Common myeloid progenitor, CD34-positive (primary cell): ENCODE measurements around the gene USF3.

Source experiments
- CTCF ChIA-PET: fragments of 350-600 bp; sonication (Branson Sonifier 250); formaldehyde crosslinking; loops from one replicate; lab custom pipeline; 2021; ENCODE audit warnings: antibody characterized with exemption; lab: Charles Lee
- POLR2A ChIA-PET: fragments of 350-600 bp; sonication (Branson Sonifier 250); formaldehyde crosslinking; loops from one replicate; lab custom pipeline; 2021; ENCODE audit warnings: antibody characterized with exemption; lab: Charles Lee
- DNase-seq, 3 donors: peaks; one replicate each; pipeline versions ENCODE4 v3.0.0 to v3.0.0-alpha.2; 2013
- H3K27ac ChIP-seq, 2 experiments: 1 replicate in 1 of 2; 2 replicates in 1 of 2; pipeline ENCODE4 v1.7.0; 2013; ENCODE audit warnings: inconsistent platforms in 2 of 2, low read length in 2 of 2, mild to moderate bottlenecking in 2 of 2, low read depth in 1 of 2, moderate library complexity in 1 of 2; ENCODE audit not compliant: severe bottlenecking in 2 of 2, insufficient read depth in 1 of 2, poor library complexity in 1 of 2
- H3K27me3 ChIP-seq, 5 experiments: replicated peaks in 2 of 5; 1 replicate in 3 of 5; 2 replicates in 2 of 5; pipeline versions ENCODE4 v1.6.1 to v1.7.0; 2013; ENCODE audit warnings: low read length in 4 of 5, mild to moderate bottlenecking in 2 of 5, moderate library complexity in 2 of 5, inconsistent platforms in 1 of 5; ENCODE audit not compliant: insufficient read depth in 5 of 5, control insufficient read depth in 4 of 5
- H3K36me3 ChIP-seq, 4 experiments: 1 replicate in 2 of 4; 2 replicates in 2 of 4; pipeline versions ENCODE4 v1.6.1 to v1.7.0; 2013; ENCODE audit warnings: low read length in 3 of 4, control low read depth in 1 of 4, mild to moderate bottlenecking in 1 of 4; ENCODE audit not compliant: control insufficient read depth in 4 of 4, insufficient read depth in 4 of 4
- H3K4me1 ChIP-seq, 4 experiments: 1 replicate in 3 of 4; 2 replicates in 1 of 4; pipeline versions ENCODE4 v1.6.1 to v1.7.1; 2013; ENCODE audit warnings: low read length in 3 of 4, mild to moderate bottlenecking in 3 of 4, control low read depth in 1 of 4, inconsistent platforms in 1 of 4, moderate library complexity in 1 of 4; ENCODE audit not compliant: control insufficient read depth in 4 of 4, insufficient read depth in 4 of 4; ENCODE audit errors: control extremely low read depth in 1 of 4
- H3K4me3 ChIP-seq, 7 experiments: 1 replicate in 4 of 7; 2 replicates in 3 of 7; pipeline versions ENCODE4 v1.5.1 to v1.7.0; 2013; ENCODE audit warnings: mild to moderate bottlenecking in 7 of 7, low read length in 6 of 7, moderate library complexity in 6 of 7, inconsistent platforms in 2 of 7, low read depth in 2 of 7, control low read depth in 1 of 7; ENCODE audit not compliant: insufficient read depth in 4 of 7, control insufficient read depth in 1 of 7; ENCODE audit errors: extremely low read depth in 1 of 7
- H3K9me3 ChIP-seq, 5 experiments: 1 replicate in 4 of 5; 2 replicates in 1 of 5; pipeline versions ENCODE4 v1.6.1 to v1.7.1; 2013; ENCODE audit warnings: low read length in 4 of 5, mild to moderate bottlenecking in 2 of 5, inconsistent platforms in 1 of 5, low read depth in 1 of 5, moderate library complexity in 1 of 5; ENCODE audit not compliant: control insufficient read depth in 4 of 5, insufficient read depth in 2 of 5; ENCODE audit errors: control extremely low read depth in 1 of 5
- WGBS: methylation state at CpG from one replicate; pipeline ENCODE4 v1.1.5; 2013; ENCODE audit not compliant: insufficient coverage; 5-methylcytosine and 5-hydroxymethylcytosine counted together

Gene USF3

DNA sequence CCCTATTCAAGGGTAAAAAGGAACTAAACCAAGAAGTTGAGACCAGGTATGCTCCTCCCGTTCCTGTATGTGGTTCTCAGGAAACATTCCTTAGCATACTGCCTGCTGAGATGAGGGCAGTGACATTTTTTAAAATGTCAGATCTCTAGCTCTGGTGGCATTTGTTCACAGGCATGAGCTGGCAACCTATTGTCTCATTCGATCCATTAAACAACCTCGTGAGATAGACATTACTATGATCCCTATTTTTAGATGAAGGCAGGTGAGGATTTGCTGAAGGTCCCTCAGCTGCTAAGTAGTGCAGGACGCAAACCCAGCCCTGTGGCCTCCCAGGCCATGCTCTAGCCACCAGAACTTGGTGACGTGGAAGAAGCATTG is 89.2 kb downstream of the USF3 start:
- ChIA-PET POLR2A (no interaction called here), CTCF (interaction anchor here (0.8 to 1.6 kb wide), 4 partner anchors 9 to 111 kb away, joined by 3 to 5 read pairs (median 4); no protein-coding TSS in a partner anchor)
- no peak for DNase-seq
- H3K4me3 ChIP-seq = peak overlapping the region in 2 of 7 experiments; percentile 39 to 40
- H3K27me3 ChIP-seq = no peaks in the 10 kb centered on the region
- peak overlapping the region in 1 of 2 experiments; percentile 55 for H3K27ac ChIP-seq
- H3K9me3 ChIP-seq = no peaks in the 10 kb centered on the region
- H3K4me1 ChIP-seq = peaks cover 15 to 29% (median 24%) of the 10 kb centered on the region in 4 experiments
- peaks cover 0 to 10% (median 3%) of the 10 kb centered on the region in 4 experiments for H3K36me3 ChIP-seq
- 67% methylated on average over 3 of the region's 5 CpGs for WGBS

DNA sequence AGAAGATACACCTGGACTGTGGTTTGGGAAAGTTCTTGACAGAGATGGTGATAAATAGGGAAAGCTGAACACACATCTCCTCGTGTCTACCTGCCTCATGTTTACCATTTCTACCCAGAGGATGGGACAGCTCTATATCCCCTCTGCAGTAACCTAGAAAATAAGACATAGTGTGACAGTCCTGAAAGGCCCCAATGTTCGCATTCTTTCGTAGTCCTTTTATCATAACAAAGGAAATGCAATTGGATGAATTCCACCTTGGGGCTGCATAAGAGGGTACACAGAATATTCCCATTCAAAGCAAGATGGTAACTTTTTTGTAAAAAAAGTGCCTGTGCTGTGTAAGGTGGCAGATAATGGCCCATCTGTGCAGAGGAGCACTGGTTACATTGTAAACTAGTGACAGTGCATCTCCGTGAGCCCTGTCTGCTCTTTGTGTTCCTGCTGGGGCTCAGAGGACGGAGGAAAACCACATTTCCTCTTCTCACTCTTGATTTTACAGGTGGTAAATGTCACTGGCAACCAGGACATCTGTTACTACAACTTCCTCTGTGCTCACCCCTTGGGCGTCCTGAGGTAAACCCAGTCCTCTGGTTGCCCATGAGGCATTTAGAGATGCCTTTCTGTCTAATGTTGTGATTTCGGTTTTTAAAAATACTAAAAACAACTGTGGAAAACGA is 89.8 kb downstream of the USF3 start:
- H3K9me3 ChIP-seq = no peaks in the 10 kb centered on the region
- POLR2A ChIA-PET = interaction anchor here (0.7 kb wide), 1 partner anchor 66 kb away, joined by 3 read pairs; no protein-coding TSS in a partner anchor
- H3K27me3 ChIP-seq = no peaks in the 10 kb centered on the region
- 11% methylated on average over 4 of the region's 8 CpGs for WGBS
- H3K36me3 ChIP-seq = peaks cover 0 to 6% (median 2%) of the 10 kb centered on the region in 4 experiments
- DNase-seq = peak; percentile 81 to 98 (median 95)
- peak overlapping the region in 1 of 7 experiments; percentile 40 for H3K4me3 ChIP-seq
- H3K4me1 ChIP-seq = peaks cover 15 to 29% (median 24%) of the 10 kb centered on the region in 4 experiments
- peak overlapping the region in 1 of 2 experiments; percentile 55 for H3K27ac ChIP-seq
- CTCF ChIA-PET = interaction anchor here (1.3 to 1.6 kb wide), 5 partner anchors 9 to 111 kb away, joined by 3 to 6 read pairs (median 3); partner anchors contain the start of gene SPICE1

DNA sequence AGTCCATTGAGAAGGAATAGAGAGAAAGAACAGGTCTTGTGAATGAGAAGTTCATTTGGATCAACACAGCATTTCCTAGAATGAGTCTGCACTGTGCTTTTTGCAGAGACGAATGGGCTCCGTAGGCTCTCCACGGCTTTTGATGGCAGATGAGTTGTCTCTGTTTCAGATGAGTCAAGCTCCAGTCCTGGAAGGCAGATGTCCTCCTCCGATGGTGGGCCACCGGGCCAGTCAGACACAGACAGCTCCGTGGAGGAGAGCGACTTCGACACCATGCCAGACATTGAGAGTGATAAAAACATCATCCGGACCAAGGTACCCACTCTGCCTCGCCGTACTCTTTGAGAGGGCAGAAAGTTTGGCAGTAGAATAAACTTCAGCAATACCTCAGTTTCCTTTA is 93.6 kb downstream of the USF3 start:
- CTCF ChIA-PET = interaction anchor here (1.0 to 1.1 kb wide), 2 partner anchors 66 to 109 kb away, joined by 4 read pairs; no protein-coding TSS in a partner anchor
- POLR2A ChIA-PET = no interaction called here
- no peak overlapping the region for H3K4me3 ChIP-seq

DNA sequence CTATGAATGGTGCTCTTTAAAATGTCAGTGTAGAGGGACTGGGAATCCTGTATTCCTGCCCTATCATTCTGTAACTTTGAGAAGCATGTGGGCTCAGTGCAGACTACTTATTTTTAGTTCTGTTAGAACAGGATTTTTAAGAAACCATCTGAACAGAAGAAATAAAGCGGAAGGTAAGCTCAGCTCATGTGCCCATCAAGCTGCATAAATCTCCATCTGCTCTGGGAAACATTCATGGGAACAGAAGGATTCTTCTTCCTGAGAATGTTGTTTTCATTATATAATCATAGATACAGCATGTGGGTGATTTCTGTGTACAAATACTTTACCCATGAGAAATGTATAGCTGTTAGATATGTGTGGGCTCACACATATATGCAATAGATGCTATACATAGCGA is 94.2 kb downstream of the USF3 start:
- ChIA-PET POLR2A (no interaction called here), CTCF (no interaction called here)
- H3K27ac ChIP-seq = no peak overlapping the region
- no peak overlapping the region for H3K4me3 ChIP-seq
- 100% methylated on average over 1 of the region's 2 CpGs for WGBS
- peaks cover 10 to 16% (median 13%) of the 10 kb centered on the region in 4 experiments for H3K4me1 ChIP-seq
- peaks cover 0 to 3% (median under 1%) of the 10 kb centered on the region in 4 experiments for H3K36me3 ChIP-seq
- H3K27me3 ChIP-seq = no peaks in the 10 kb centered on the region
- DNase-seq = no peak
- H3K9me3 ChIP-seq = no peaks in the 10 kb centered on the region

More for the DNA sequence above, 93.6 kb downstream of the USF3 start:
- DNase-seq = no peak
- Histone ChIP-seq H3K9me3 (no peaks in the 10 kb centered on the region), H3K27me3 (no peaks in the 10 kb centered on the region), H3K27ac (no peak overlapping the region), H3K4me1 (peaks cover 15 to 22% (median 19%) of the 10 kb centered on the region in 4 experiments), H3K36me3 (peaks cover 0 to 3% (median under 1%) of the 10 kb centered on the region in 4 experiments)
- 98% methylated on average over 11 of the region's 11 CpGs for WGBS

DNA sequence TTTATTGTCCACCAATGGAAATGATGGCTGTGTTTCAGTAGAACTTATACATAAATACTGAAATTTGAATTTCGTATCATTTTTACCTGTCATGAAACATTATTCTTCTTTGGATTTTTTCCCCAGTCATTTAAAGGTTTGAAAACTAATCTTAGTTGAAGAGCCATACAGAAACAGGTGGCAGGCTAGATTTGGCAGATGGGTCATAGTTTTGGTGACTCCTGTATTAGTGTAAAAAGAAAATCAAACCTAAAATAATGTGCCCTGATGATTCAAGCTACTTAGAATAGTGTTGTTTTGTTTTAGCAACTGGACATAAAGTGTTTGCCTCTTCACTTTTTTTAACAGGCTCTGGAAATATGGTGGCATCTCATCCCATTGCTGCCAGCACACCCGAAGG is 95.2 kb downstream of the USF3 start:
- Histone ChIP-seq H3K27me3 (no peaks in the 10 kb centered on the region), H3K4me3 (no peak overlapping the region), H3K36me3 (peaks cover 0 to 3% (median under 1%) of the 10 kb centered on the region in 4 experiments), H3K4me1 (peaks cover 2 to 6% (median 3%) of the 10 kb centered on the region in 4 experiments), H3K9me3 (no peaks in the 10 kb centered on the region), H3K27ac (no peak overlapping the region)
- no peak for DNase-seq
- ChIA-PET CTCF (interaction anchor here (0.8 kb wide), 2 partner anchors 11 to 45 kb away, joined by 3 read pairs; no protein-coding TSS in a partner anchor), POLR2A (no interaction called here)
- 100% methylated on average over 1 of the region's 2 CpGs for WGBS

DNA sequence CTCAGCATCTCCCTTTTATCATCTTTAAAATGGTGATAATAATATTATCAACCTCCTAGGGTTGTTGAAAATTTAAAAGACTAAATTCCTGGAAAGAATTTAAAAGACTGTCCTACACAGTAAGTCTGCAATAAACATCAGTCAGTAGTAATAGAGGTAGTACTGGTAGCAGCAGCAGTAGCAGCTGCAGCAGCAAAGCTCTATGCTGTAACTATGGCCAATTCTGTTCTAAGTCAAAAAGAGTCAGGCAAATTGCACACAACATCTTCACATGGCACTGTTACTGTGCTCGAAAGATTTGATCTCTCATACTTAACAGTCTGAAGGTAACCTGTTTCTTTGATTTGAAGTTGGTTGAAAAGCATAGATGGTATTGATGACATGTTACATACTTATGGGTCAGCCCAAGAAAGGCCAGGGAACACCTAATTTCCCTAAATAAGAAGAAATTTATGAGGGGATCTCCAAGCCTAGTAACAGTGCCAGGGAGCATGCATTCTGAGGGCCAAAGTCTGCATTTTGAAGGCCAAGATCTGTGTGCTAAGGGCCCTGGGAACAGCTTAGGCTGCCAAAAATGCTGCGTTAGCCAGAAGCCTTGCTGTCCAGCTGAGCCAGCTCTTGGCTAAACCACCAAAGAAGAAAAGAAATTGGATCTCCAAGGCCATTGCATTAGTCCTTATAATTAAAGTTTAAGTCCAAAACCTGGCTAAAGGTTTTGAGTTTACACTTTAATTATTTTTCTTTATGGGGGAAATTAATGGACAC is 95.8 kb downstream of the USF3 start:
- WGBS = 100% methylated on average over 1 of the region's 2 CpGs
- H3K27me3 ChIP-seq = no peaks in the 10 kb centered on the region
- no peak overlapping the region for H3K4me3 ChIP-seq
- ChIA-PET CTCF (interaction anchor here (0.8 kb wide), 2 partner anchors 10 to 45 kb away, joined by 3 read pairs; no protein-coding TSS in a partner anchor), POLR2A (no interaction called here)
- no peaks in the 10 kb centered on the region for H3K4me1 ChIP-seq
- H3K27ac ChIP-seq = no peak overlapping the region
- H3K36me3 ChIP-seq = peaks cover 0 to 3% (median under 1%) of the 10 kb centered on the region in 4 experiments
- no peak for DNase-seq
- no peaks in the 10 kb centered on the region for H3K9me3 ChIP-seq
